Neutrophil (primary cell): ENCODE data around the gene MYO5B.

ENCODE experiments used
- H3K27ac ChIP-seq: fragments of 200-600 bp; sonication (generic); 2 replicates; pipeline ENCODE4 v1.5.1; 2016; ENCODE audit warnings: mild to moderate bottlenecking, moderate library complexity
- H3K27me3 ChIP-seq: fragments of 200-600 bp; sonication (generic); 2 replicates; pipeline ENCODE4 v1.6.0; 2016; ENCODE audit warnings: mild to moderate bottlenecking
- H3K36me3 ChIP-seq: fragments of 200-600 bp; sonication (generic); 2 replicates; pipeline ENCODE4 v1.5.1; 2017
- H3K4me1 ChIP-seq, 2 experiments: fragments of 200-600 bp in 1 of 2; sonication (generic) in 1 of 2; 1 replicate in 1 of 2; 2 replicates in 1 of 2; pipeline versions ENCODE4 v1.5.1 to v1.6.1; 2013 to 2016; ENCODE audit warnings: low read depth in 1 of 2, low read length in 1 of 2, mild to moderate bottlenecking in 1 of 2, moderate library complexity in 1 of 2; ENCODE audit not compliant: control insufficient read depth in 1 of 2, insufficient read depth in 1 of 2
- H3K4me3 ChIP-seq, 2 experiments: fragments of 200-600 bp in 1 of 2; sonication (generic) in 1 of 2; 1 replicate in 1 of 2; 2 replicates in 1 of 2; pipeline ENCODE4 v1.5.1; 2013 to 2016; ENCODE audit warnings: low read depth in 1 of 2, low read length in 1 of 2, mild to moderate bottlenecking in 1 of 2, moderate library complexity in 1 of 2
- H3K9me3 ChIP-seq: fragments of 200-600 bp; sonication (generic); 2 replicates; pipeline ENCODE4 v1.5.1; 2016
- CTCF ChIP-seq: fragments of 200-600 bp; sonication (generic); IDR thresholded peaks from 2 replicates; pipeline ENCODE4 v1.5.1; 2016; ENCODE audit warnings: antibody characterized with exemption

The MYO5B gene

GRCh38 chr18:49976001-49976400, 218.9 kb downstream of the MYO5B start:
- no peaks in the 10 kb centered on the region for H3K36me3 ChIP-seq
- H3K9me3 ChIP-seq = no peaks in the 10 kb centered on the region
- H3K27ac ChIP-seq = no peak overlapping the region
- TF ChIP-seq CTCF = no peak
- no peaks in the 10 kb centered on the region for H3K4me1 ChIP-seq
- H3K4me3 ChIP-seq = no peak overlapping the region
- H3K27me3 ChIP-seq = peaks cover 11% of the 10 kb centered on the region

- H3K4me3 ChIP-seq = no peak overlapping the region
- no peaks in the 10 kb centered on the region for H3K36me3 ChIP-seq
- no peaks in the 10 kb centered on the region for H3K9me3 ChIP-seq
- H3K27me3 ChIP-seq = peaks cover 10% of the 10 kb centered on the region
- no peak overlapping the region for H3K27ac ChIP-seq
- no peak for TF ChIP-seq CTCF
- no peaks in the 10 kb centered on the region for H3K4me1 ChIP-seq
These were observed 220.9 kb downstream of the MYO5B start for GRCh38 chr18:49974079-49974478.

- Histone ChIP-seq H3K36me3 (no peaks in the 10 kb centered on the region), H3K27ac (no peak overlapping the region), H3K9me3 (no peaks in the 10 kb centered on the region), H3K4me3 (no peak overlapping the region), H3K4me1 (no peaks in the 10 kb centered on the region), H3K27me3 (peaks cover 7% of the 10 kb centered on the region)
- TF ChIP-seq CTCF = no peak
These were observed 221.4 kb downstream of the MYO5B start for GRCh38 chr18:49973592-49973991.

GRCh38 chr18:49972535-49972934, 222.4 kb downstream of the MYO5B start:
- TF ChIP-seq CTCF = no peak
- H3K9me3 ChIP-seq = no peaks in the 10 kb centered on the region
- H3K36me3 ChIP-seq = no peaks in the 10 kb centered on the region
- H3K4me3 ChIP-seq = no peak overlapping the region
- peaks cover 7% of the 10 kb centered on the region for H3K27me3 ChIP-seq
- H3K27ac ChIP-seq = no peak overlapping the region
- H3K4me1 ChIP-seq = no peaks in the 10 kb centered on the region

- H3K27ac ChIP-seq = no peak overlapping the region
- H3K27me3 ChIP-seq = no peaks in the 10 kb centered on the region
- no peaks in the 10 kb centered on the region for H3K9me3 ChIP-seq
- H3K4me1 ChIP-seq = no peaks in the 10 kb centered on the region
- TF ChIP-seq CTCF = no peak
- H3K36me3 ChIP-seq = no peaks in the 10 kb centered on the region
- no peak overlapping the region for H3K4me3 ChIP-seq
These were observed 223.5 kb downstream of the MYO5B start for GRCh38 chr18:49971462-49971861.

- no peaks in the 10 kb centered on the region for H3K4me1 ChIP-seq
- TF ChIP-seq CTCF = no peak
- H3K27me3 ChIP-seq = no peaks in the 10 kb centered on the region
- no peak overlapping the region for H3K27ac ChIP-seq
- H3K36me3 ChIP-seq = no peaks in the 10 kb centered on the region
- H3K4me3 ChIP-seq = no peak overlapping the region
- no peaks in the 10 kb centered on the region for H3K9me3 ChIP-seq
These were observed 224.6 kb downstream of the MYO5B start for GRCh38 chr18:49970319-49970718.
